RWPE1 (cell line): ENCODE data around the gene BTBD9.

Source experiments
- CTCF ChIA-PET: fragments of 350-600 bp; sonication (Branson Sonifier 250); formaldehyde crosslinking; extraction: SDS; loops from one replicate; lab custom pipeline; 2021; lab: Yijun Ruan, JAX
- POLR2A ChIA-PET: fragments of 400-600 bp; formaldehyde crosslinking; extraction: SDS; loops from one replicate; lab custom pipeline; 2020; ENCODE audit warnings: antibody characterized with exemption; ENCODE audit not compliant: low non-redundant PET; lab: Yijun Ruan, JAX
- DNase-seq: peaks from one replicate; pipeline ENCODE4 v3.0.0; 2012; ENCODE audit warnings: low spot score
- H3K27ac ChIP-seq: fragments of 450-650 bp; 2 replicates; pipeline ENCODE4 v1.5.1; 2017
- TF ChIP-seq, protein P1 (sequence below): fragments of 450-650 bp; conservative IDR thresholded peaks from 2 replicates; pipeline ENCODE4 v1.5.1; 2017; ENCODE audit warnings: low read depth, mild to moderate bottlenecking

The BTBD9 gene

DNA sequence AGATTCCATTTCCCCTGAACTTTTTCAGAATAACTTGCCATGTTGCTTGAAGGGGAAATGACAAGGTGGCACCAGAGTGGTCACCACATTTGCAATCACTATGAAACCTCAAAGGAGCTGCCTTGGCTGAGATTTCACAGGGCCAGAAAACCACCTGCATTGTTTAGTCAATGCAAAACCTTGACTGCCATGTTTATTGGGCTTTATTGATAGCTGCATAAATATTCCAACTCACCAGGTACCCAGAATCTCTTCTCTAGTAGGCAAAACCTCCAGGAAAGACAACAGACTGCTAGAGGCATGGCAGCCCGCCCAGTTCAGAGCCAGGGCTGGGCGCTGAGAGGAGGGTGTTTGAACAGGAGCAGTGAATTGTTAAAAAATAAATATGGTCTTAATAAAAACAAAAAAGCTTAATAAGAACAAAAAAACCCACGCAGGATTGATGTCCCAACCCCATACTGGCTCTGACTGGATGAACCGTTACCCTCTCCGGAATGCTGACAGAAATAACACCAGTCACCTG, 444.6 kb downstream of the BTBD9 start:
- no peak for DNase-seq

DNA sequence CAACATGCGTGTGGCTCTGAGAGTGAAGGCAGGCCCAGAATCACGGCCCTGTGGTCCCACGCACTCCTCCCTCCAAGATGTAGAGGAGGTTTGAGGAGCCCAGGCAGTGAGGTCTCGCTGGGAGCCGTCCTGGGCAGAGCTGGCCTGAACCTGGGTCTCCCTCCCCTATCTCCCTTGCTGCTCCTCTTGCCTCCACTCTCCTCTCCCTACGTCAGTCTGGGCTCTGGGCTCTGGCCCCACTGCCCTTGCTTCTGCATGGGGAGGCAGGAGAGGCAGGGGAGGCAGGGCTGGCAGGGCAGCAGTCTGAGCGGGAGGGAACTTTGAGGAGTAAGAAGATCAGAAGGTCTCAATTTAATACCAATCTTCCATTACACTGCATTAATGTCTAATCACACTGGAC, 445.1 kb downstream of the BTBD9 start:
- ChIA-PET CTCF (no interaction called here), POLR2A (no interaction called here)
- TF ChIP-seq, protein P1, sequence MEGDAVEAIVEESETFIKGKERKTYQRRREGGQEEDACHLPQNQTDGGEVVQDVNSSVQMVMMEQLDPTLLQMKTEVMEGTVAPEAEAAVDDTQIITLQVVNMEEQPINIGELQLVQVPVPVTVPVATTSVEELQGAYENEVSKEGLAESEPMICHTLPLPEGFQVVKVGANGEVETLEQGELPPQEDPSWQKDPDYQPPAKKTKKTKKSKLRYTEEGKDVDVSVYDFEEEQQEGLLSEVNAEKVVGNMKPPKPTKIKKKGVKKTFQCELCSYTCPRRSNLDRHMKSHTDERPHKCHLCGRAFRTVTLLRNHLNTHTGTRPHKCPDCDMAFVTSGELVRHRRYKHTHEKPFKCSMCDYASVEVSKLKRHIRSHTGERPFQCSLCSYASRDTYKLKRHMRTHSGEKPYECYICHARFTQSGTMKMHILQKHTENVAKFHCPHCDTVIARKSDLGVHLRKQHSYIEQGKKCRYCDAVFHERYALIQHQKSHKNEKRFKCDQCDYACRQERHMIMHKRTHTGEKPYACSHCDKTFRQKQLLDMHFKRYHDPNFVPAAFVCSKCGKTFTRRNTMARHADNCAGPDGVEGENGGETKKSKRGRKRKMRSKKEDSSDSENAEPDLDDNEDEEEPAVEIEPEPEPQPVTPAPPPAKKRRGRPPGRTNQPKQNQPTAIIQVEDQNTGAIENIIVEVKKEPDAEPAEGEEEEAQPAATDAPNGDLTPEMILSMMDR: no peak
- H3K27ac ChIP-seq: no peak overlapping the region
- no peak for DNase-seq

More for the DNA sequence above, 444.6 kb downstream of the BTBD9 start:
- TF ChIP-seq, protein P1: no peak
- ChIA-PET CTCF (no interaction called here), POLR2A (no interaction called here)
- H3K27ac ChIP-seq: no peak overlapping the region

DNA sequence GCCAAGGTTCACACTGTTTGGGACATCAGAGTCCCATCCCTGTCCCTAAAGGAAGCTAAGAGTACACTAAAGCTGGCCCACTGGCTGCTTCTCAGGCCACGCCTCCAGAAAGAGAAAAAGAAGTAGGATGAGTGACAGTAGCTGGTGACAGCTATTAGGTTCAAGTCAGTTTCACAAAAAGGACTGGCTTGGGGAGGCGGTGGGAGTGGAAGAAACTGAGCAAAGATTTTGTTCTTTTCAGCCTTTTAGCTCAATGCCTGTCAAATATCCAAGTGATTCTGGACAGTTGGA, 445.5 kb downstream of the BTBD9 start:
- ChIA-PET CTCF (no interaction called here), POLR2A (no interaction called here)
- DNase-seq: no peak
- TF ChIP-seq, protein P1: no peak
- H3K27ac ChIP-seq: no peak overlapping the region

DNA sequence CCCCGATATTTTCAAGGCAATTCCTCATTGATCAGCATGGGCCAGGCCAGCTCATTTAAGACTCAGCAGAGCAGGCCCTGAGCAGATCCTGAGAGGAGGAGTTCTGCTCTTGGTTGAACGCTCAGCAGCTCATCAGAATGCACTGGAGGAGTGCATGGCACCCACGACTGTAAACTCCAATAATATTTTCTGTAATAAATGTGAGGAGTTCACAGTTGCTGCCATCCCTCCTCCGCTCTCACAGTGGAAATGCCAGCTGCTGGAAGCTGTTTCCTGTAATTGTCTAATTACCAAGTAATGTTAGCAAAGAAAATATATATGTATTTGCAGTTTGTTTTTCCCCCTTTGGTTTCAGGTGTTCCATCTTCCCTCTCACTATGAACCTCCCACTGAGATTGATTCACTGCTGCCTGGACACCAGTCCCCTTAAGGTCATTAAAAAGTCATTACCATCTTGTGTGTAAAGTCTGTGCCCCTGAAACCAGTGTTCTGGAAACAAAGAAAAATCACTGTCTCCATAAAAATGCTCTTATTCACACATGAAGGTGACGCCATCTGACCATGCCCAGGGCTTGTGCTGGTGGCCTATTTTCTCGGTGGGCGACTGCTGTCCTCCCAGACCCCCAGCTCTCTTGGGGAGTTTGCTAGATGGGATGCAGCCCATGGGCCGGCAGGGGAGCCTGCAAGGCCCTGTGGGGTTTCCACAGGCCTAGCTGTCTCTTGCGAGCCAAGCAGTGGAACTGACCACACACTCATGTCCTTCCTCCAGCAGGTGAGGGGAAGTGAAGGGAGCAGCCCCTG, 446.0 kb downstream of the BTBD9 start:
- ChIA-PET POLR2A (no interaction called here), CTCF (interaction anchor here (0.7 kb wide), 1 partner anchor 66 kb away, joined by 3 read pairs; no protein-coding TSS in a partner anchor)
- DNase-seq: no peak
- TF ChIP-seq, protein P1: no peak
- H3K27ac ChIP-seq: no peak overlapping the region

DNA sequence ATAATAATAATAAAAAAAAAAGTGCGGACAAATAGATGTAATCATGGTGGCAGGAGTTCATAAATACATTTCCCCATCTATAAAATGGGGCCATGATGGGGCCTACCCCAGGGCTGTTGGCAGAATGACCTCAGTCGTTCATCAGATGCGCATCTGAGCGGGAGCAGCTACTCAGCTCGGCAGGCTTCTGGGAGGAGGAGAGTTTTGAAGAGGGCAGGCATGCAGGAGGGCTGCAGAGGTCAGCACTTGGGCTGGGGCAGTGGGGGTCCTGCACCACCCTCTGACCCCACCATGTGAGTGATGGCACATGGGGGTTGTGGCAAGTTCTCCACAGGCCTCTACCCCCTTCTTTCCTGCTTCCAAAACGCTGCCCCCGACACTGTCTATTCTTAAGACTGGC, 446.7 kb downstream of the BTBD9 start:
- no peak overlapping the region for H3K27ac ChIP-seq
- no peak for DNase-seq
- CTCF ChIA-PET: interaction anchor here (0.7 kb wide), 1 partner anchor 67 kb away, joined by 3 read pairs; no protein-coding TSS in a partner anchor
- POLR2A ChIA-PET: no interaction called here
- TF ChIP-seq, protein P1: no peak

DNA sequence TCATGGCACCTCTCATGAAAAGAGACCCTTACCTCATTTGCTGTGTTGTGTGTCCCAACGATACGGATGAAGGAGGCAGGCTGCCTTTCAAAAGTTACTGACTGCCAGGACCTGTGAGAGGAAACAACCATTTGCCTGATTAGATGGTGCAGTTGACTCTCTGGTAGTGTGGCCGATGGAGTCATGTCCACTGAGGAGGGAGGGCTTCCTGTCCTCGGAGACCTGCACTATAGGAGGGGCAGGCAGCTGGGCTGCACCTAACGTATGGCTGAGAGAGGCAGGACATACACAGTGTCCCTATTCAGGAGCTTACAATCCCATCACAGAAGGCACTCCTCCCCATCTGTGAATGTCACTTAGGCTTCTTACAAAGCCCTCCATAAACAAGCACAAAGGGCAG, 447.2 kb downstream of the BTBD9 start:
- POLR2A ChIA-PET: no interaction called here
- no peak overlapping the region for H3K27ac ChIP-seq
- TF ChIP-seq, protein P1: no peak
- no peak for DNase-seq
- CTCF ChIA-PET: no interaction called here
